GM12878 (cell line): ENCODE data around the gene TKT. TPM values are rescaled to one million over a fixed set of nuclear protein-coding genes. Genes with fewer than 3 reads are reported as not detected.
A peak's percentile ranks its signal among the peaks of the same experiment; 100 is the strongest.

Source experiments
- ATF2 ChIP-seq: IDR thresholded peaks from 2 replicates; pipeline ENCODE4 v1.6.1; 2012; ENCODE audit warnings: low read length, inconsistent platforms
- ATF7 ChIP-seq: fragments of 450-650 bp; IDR thresholded peaks from 2 replicates; pipeline ENCODE4 v1.6.1; 2016; ENCODE audit warnings: low read depth, mild to moderate bottlenecking
- BACH1 ChIP-seq: fragments of 450-650 bp; IDR thresholded peaks from 2 replicates; pipeline ENCODE4 v1.6.1; 2017; ENCODE audit warnings: mild to moderate bottlenecking, borderline replicate concordance
- BRCA1 ChIP-seq: IDR thresholded peaks from 2 replicates; pipeline ENCODE4 v1.6.1; 2011; ENCODE audit warnings: low read depth, low read length, improper control_type of control experiment
- CEBPB ChIP-seq, 2 experiments: fragments of 150-350 bp in 1 of 2; IDR thresholded peaks; 2 replicates each; pipeline ENCODE4 v1.6.1; 2012 to 2014; ENCODE audit warnings: low read depth in 2 of 2, low read length in 2 of 2, borderline replicate concordance in 1 of 2, inconsistent platforms in 1 of 2
- CHD1 ChIP-seq: IDR thresholded peaks from 2 replicates; pipeline ENCODE4 v1.6.1; 2012; ENCODE audit warnings: low read depth, low read length, improper control_type of control experiment
- CHD2 ChIP-seq: IDR thresholded peaks from 2 replicates; pipeline ENCODE4 v1.6.1; 2011; ENCODE audit warnings: low read depth, low read length, improper control_type of control experiment, borderline replicate concordance
- DPF2 ChIP-seq: fragments of 450-650 bp; IDR thresholded peaks from 2 replicates; pipeline ENCODE4 v1.6.1; 2017; ENCODE audit warnings: mild to moderate bottlenecking
- HCFC1 ChIP-seq: fragments of 150-350 bp; IDR thresholded peaks from 2 replicates; pipeline ENCODE4 v1.6.1; 2014; ENCODE audit warnings: low read length
- HDGF ChIP-seq: fragments of 450-650 bp; IDR thresholded peaks from 2 replicates; pipeline ENCODE4 v1.6.1; 2016; ENCODE audit warnings: antibody characterized with exemption
- HSF1 ChIP-seq: fragments of 150-350 bp; IDR thresholded peaks from 2 replicates; pipeline ENCODE4 v1.6.1; 2014; ENCODE audit warnings: mild to moderate bottlenecking, low read depth, low read length
- MXI1 ChIP-seq: fragments of 150-350 bp; IDR thresholded peaks from 2 replicates; pipeline ENCODE4 v1.6.1; 2011; ENCODE audit warnings: low read depth, mild to moderate bottlenecking, inconsistent platforms, low read length, improper control_type of control experiment
- NBN ChIP-seq: fragments of 450-650 bp; IDR thresholded peaks from 2 replicates; pipeline ENCODE4 v1.6.1; 2016
- NFYB ChIP-seq: IDR thresholded peaks from 2 replicates; pipeline ENCODE4 v1.6.1; 2011; ENCODE audit warnings: low read depth, mild to moderate bottlenecking, low read length, improper control_type of control experiment, moderate library complexity; ENCODE audit not compliant: insufficient read depth
- NR2C2 ChIP-seq: IDR thresholded peaks from 2 replicates; pipeline ENCODE4 v1.6.1; 2011; ENCODE audit warnings: borderline replicate concordance, low read depth; ENCODE audit not compliant: control insufficient read depth, insufficient read length
- POLR2AphosphoS5 ChIP-seq: IDR thresholded peaks from 2 replicates; pipeline ENCODE4 v1.6.1; 2011; ENCODE audit warnings: mild to moderate bottlenecking, low read length, inconsistent platforms
- POU2F2 ChIP-seq: IDR thresholded peaks from 3 replicates; pipeline ENCODE4 v1.6.1; 2011; ENCODE audit warnings: low read depth, mild to moderate bottlenecking, low read length, borderline replicate concordance
- SIX5 ChIP-seq: IDR thresholded peaks from 2 replicates; pipeline ENCODE4 v1.6.1; 2011; ENCODE audit warnings: mild to moderate bottlenecking, low read depth, low read length, moderate library complexity; ENCODE audit not compliant: severe bottlenecking
- SREBF2 ChIP-seq: IDR thresholded peaks from 2 replicates; pipeline ENCODE4 v1.6.1; 2012; ENCODE audit warnings: mild to moderate bottlenecking, low read length
- SUZ12 ChIP-seq: fragments of 200-600 bp; sonication (generic); IDR thresholded peaks from one replicate; pipeline ENCODE4 v1.6.1; 2018; ENCODE audit warnings: antibody characterized with exemption, mild to moderate bottlenecking; ENCODE audit not compliant: unreplicated experiment
- TBL1XR1 ChIP-seq: IDR thresholded peaks from 2 replicates; pipeline ENCODE4 v1.6.1; 2012; ENCODE audit warnings: low read depth, low read length, improper control_type of control experiment
- USF2 ChIP-seq: IDR thresholded peaks from 2 replicates; pipeline ENCODE4 v1.6.1; 2011; ENCODE audit warnings: low read depth, low read length, improper control_type of control experiment, borderline replicate concordance
- ZBTB33 ChIP-seq: fragments of 450-650 bp; IDR thresholded peaks from 2 replicates; pipeline ENCODE4 v1.6.1; 2017; ENCODE audit warnings: mild to moderate bottlenecking
- polyA plus RNA-seq, 11 experiments: library from polyadenylated mRNA; depleted of rRNA in 4 of 11; unstranded in 6 of 11; stranded (reverse) in 5 of 11; fragments of >200 nt; fragmentation: Nextera tagmentation in 4 of 11; fragmentation: Illumina TruSeq in 1 of 11; extraction: Ambion mirVana in 4 of 11; extraction: Trizol in 1 of 11; gene quantifications; 1 replicate in 1 of 11; 2 replicates in 10 of 11; pipeline versions ENCODE4 v1.2.1 to v1.2.3, GENCODE V29; 2011 to 2016; ENCODE audit warnings: inconsistent platforms in 2 of 11, missing spikeins in 2 of 11, low read depth in 1 of 11
- total RNA-seq, 4 experiments: library from RNA; depleted of rRNA in 3 of 4; stranded (reverse); fragments of >200 nt in 3 of 4; fragmentation: Illumina TruSeq in 1 of 4; extraction: Trizol in 1 of 4; gene quantifications; 2 replicates each; pipeline versions ENCODE4 v1.2.1 to v1.2.3, GENCODE V29; 2013 to 2021

Gene TKT
- total and polyA plus RNA-seq, 10 of the 15 experiments (the other 5 are each of a cell fraction or from before 2014, with no cell fraction given): 56.4 to 385 (median 143) TPM

- TF ChIP-seq CEBPB (IDR thresholded peaks at IDR 0.05; ENCODE audit: borderline replicate concordance in 1 of 2, low read depth in 2 of 2, low read length in 2 of 2) (no peak), BRCA1 (peak; percentile 78), ZBTB33 (no peak), NR2C2 (no peak), HSF1 (no peak), NBN (peak; percentile 63; the same call in 1 of the 2 replicates), NFYB (no peak), SIX5 (no peak), HCFC1 (no peak), CHD1 (no peak), POU2F2 (no peak), SREBF2 (no peak), SUZ12 (no peak), ATF7 (no peak), POLR2AphosphoS5 (peak; percentile 81), DPF2 (no peak), USF2 (peak; percentile 24), HDGF (no peak), TBL1XR1 (no peak), MXI1 (0 out of 2 replicates have a peak, but pooled peaks have one; percentile 36), BACH1 (peak; percentile 24; the same call in 1 of the 2 replicates), CHD2 (peak; percentile 97), ATF2 (peak; percentile 47; the same call in 1 of the 2 replicates)
These were observed 59.0 kb downstream of the TKT start (continued) for GRCh38 chr3:53196575-53197407.
